22Rv1 (cell line): ENCODE measurements around the gene DPEP3.

Source experiments
- ZFX ChIP-seq: fragments of 450-650 bp; IDR thresholded peaks from 2 replicates; pipeline ENCODE4 v1.6.1; 2017; ENCODE audit warnings: antibody characterized with exemption, borderline replicate concordance
- TF ChIP-seq, protein P1 (sequence below): fragments of 450-650 bp; IDR thresholded peaks from 2 replicates; pipeline ENCODE4 v1.5.1; 2017; ENCODE audit warnings: mild to moderate bottlenecking

GRCh38 chr16:67930678-67931211 lies 49.6 kb downstream of the DPEP3 start:
- TF ChIP-seq, protein P1, sequence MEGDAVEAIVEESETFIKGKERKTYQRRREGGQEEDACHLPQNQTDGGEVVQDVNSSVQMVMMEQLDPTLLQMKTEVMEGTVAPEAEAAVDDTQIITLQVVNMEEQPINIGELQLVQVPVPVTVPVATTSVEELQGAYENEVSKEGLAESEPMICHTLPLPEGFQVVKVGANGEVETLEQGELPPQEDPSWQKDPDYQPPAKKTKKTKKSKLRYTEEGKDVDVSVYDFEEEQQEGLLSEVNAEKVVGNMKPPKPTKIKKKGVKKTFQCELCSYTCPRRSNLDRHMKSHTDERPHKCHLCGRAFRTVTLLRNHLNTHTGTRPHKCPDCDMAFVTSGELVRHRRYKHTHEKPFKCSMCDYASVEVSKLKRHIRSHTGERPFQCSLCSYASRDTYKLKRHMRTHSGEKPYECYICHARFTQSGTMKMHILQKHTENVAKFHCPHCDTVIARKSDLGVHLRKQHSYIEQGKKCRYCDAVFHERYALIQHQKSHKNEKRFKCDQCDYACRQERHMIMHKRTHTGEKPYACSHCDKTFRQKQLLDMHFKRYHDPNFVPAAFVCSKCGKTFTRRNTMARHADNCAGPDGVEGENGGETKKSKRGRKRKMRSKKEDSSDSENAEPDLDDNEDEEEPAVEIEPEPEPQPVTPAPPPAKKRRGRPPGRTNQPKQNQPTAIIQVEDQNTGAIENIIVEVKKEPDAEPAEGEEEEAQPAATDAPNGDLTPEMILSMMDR: no peak
- TF ChIP-seq ZFX: no peak
